GM12873 (cell line): ENCODE data around the gene CRACDL.

Experiments
- CTCF ChIP-seq: IDR thresholded peaks from 2 replicates; pipeline ENCODE4 v1.5.1; 2012; ENCODE audit warnings: low read depth, mild to moderate bottlenecking, moderate library complexity, low read length, control low read depth; ENCODE audit not compliant: insufficient read depth; ENCODE audit errors: missing control alignments

The CRACDL gene, protein sequence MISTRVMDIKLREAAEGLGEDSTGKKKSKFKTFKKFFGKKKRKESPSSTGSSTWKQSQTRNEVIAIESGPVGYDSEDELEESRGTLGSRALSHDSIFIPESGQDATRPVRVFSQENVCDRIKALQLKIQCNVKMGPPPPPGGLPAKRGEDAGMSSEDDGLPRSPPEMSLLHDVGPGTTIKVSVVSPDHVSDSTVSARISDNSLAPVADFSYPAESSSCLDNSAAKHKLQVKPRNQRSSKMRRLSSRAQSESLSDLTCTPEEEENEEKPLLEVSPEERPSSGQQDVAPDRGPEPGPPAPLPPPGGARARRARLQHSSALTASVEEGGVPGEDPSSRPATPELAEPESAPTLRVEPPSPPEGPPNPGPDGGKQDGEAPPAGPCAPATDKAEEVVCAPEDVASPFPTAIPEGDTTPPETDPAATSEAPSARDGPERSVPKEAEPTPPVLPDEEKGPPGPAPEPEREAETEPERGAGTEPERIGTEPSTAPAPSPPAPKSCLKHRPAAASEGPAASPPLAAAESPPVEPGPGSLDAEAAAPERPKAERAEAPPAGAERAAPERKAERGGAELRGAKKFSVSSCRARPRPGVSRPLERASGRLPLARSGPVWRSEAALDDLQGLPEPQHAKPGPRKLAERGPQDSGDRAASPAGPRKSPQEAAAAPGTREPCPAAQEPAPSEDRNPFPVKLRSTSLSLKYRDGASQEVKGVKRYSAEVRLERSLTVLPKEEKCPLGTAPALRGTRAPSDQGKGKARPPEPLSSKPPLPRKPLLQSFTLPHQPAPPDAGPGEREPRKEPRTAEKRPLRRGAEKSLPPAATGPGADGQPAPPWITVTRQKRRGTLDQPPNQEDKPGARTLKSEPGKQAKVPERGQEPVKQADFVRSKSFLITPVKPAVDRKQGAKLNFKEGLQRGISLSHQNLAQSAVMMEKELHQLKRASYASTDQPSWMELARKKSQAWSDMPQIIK

GRCh38 chr2:98935777-98936352 is at the start of gene CRACDL:
TSS of gene CRACDL (minus strand) at chr2:98936225. CDS start at chr2:98846800, 89,425 bp downstream.
- TF ChIP-seq CTCF: no peak

DNA sequence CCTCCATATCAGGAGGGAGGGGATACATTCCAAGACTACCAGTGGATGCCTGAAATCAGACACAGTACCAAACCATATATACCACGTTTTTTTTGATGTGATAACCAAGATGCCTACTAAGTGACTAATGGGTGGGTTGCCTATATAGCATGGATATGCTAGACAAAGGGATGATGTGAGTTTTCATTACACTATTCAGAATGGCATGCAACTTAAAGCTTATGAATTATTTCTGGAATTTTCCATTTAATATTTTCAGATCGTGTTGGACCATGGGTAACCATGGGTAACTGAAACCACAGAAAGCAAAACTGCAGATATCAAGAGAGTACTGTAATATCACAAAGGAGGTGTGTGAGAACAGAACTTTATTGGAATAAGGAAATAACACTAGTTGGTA is 39.6 kb upstream of the CRACDL start:
- no peak for TF ChIP-seq CTCF

- no peak for TF ChIP-seq CTCF
These were observed 36.6 kb upstream of the CRACDL start for GRCh38 chr2:98972582-98973167.

DNA sequence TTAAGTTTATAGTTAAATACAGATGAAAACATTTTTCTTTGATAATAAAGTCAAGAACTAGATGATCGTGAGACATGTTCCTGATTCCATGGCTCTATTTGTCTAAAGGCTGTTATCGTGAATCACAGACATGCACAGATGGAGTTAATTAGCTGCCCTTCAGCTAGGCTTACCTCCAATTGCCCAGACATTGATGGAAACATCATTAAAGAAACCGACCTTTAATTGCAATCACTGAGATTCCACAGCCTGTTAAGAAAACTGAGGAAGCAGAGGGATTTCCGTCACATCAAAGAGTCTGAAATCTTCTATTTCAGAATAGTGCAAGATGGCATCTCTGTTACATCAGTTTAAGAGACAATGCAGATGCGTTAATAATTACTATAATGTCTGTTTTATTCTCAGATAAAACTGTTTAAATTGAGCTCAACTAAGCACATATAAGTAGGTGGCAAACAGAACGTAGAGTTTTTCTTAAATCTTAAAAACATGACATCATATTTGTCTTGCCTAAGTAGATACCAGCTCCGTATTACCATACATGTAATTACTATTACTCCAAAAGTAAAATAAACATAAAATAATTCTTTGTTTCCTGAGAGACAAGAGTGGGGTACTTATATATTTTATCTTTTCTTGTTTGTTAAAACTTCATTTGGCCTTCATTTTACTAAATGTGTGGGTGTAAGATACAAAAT is 23.9 kb upstream of the CRACDL start:
- no peak for TF ChIP-seq CTCF

DNA sequence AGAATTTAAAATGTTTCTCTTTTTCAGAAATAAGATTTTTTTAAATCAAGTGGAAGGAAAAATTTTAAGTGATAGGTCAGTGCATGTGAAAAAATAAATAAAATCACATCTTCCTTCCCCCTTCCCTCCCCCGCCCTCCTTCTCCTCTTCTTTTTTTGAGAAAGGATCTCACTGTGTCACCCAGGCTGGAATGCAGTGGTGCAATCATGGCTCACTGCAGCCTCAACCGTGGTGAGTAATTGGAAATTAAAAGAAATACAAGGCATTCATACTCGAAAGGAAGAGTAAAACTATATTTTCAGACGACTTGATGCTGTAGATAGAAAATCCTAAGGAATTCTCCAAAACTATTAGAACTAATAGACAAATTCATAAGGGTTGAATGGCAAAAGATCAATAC is 16.9 kb upstream of the CRACDL start:
- TF ChIP-seq CTCF: no peak

DNA sequence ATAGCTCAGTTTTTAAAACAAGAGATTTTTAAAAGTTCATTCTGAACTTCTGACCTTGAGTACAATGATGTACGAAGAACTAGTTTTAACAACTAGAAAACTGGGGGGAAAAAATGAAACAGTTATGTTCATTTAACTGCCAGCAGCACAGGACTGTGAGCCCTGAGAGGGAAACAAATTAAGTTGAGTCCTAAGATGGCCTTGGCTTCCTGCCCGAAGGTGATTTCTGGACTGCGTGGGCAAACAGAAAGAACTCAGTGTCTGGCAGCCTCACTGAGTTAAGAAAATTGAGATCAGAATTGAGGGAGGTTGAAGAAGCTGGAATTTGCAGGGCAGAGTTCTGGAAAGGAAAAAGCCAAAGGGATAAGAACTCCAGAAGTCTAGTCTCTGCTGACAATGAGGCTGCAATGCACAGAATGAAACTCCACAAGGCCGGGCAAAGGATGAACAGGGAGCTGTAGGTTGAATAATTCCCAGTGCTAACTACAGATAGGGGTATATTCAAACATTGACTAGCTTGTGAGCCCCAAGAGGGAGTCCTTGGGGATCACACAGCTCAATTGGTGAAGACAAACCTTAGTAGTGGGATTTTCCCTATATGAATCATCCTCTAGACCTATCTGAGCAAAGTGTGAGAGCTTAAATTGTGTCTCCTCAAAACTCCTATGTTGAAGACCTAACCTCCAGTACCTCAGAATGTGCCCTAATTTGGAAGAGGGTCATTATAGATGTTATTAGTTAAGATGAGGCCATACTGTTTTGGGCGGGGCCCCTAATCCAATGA is 13.1 kb upstream of the CRACDL start:
- no peak for TF ChIP-seq CTCF
